ENCODE data around the gene SLC12A7. TPM values are rescaled to one million over a fixed set of nuclear protein-coding genes. Genes with fewer than 3 reads are reported as not detected.

SLC12A7 gene
- total and polyA plus RNA-seq, 10 donors: 8.6 to 120 (median 52.3) TPM

GRCh38 chr5:1115123-1115815, 3.4 kb upstream of the SLC12A7 start:
- H3K27ac ChIP-seq: no peak overlapping the region
- intact Hi-C loops (cut with DNase I; ENCODE audit: low total_unique reads): no loop called here
- peaks cover 4 to 38% (median 24%) of the 10 kb centered on the region in 6 donors for H3K4me1 ChIP-seq
- DNase-seq: no peak
- no peaks in the 10 kb centered on the region for H3K36me3 ChIP-seq
- H3K27me3 ChIP-seq (replicated peaks in 1 of 7): peaks cover 0 to 37% (median 0%) of the 10 kb centered on the region in 7 donors
- TF ChIP-seq POLR2AphosphoS5 (IDR thresholded peaks at IDR 0.05) (no peak), CTCF (IDR thresholded peaks at IDR 0.05 in 8 of 11, conservative IDR thresholded peaks at IDR 0.05 in 3 of 11) (no peak), POLR2A (IDR thresholded peaks at IDR 0.05) (no peak)
- WGBS, 5 donors: 87 to 91% (median 88%) methylated on average over 21 to 23 of the region's 23 CpGs
- no peak overlapping the region for H3K4me3 ChIP-seq
- H3K9me3 ChIP-seq: no peaks in the 10 kb centered on the region

- H3K4me1 ChIP-seq: peaks cover 10 to 45% (median 35%) of the 10 kb centered on the region in 6 donors
- peaks cover 0 to 49% (median 0%) of the 10 kb centered on the region in 7 donors for H3K27me3 ChIP-seq (replicated peaks in 1 of 7)
- DNase-seq: no peak
- intact Hi-C loops (cut with DNase I; ENCODE audit: low total_unique reads): no loop called here
- 75 to 91% (median 85%) methylated on average over 16 to 19 of the region's 19 CpGs for WGBS, 5 donors
- no peak overlapping the region for H3K4me3 ChIP-seq
- H3K9me3 ChIP-seq: no peaks in the 10 kb centered on the region
- TF ChIP-seq POLR2A (IDR thresholded peaks at IDR 0.05) (no peak), CTCF (IDR thresholded peaks at IDR 0.05 in 8 of 11, conservative IDR thresholded peaks at IDR 0.05 in 3 of 11) (no peak), POLR2AphosphoS5 (IDR thresholded peaks at IDR 0.05) (no peak)
- no peaks in the 10 kb centered on the region for H3K36me3 ChIP-seq
- H3K27ac ChIP-seq: no peak overlapping the region
These were observed 2.1 kb upstream of the SLC12A7 start for GRCh38 chr5:1113805-1114586.

- 81 to 100% (median 87%) methylated on average over 2 to 5 of the region's 5 CpGs for WGBS, 5 donors
- H3K4me1 ChIP-seq: peaks cover 6 to 45% (median 37%) of the 10 kb centered on the region in 6 donors
- intact Hi-C loops (cut with DNase I; ENCODE audit: low total_unique reads): no loop called here
- H3K9me3 ChIP-seq: no peaks in the 10 kb centered on the region
- H3K27ac ChIP-seq: no peak overlapping the region
- H3K27me3 ChIP-seq (replicated peaks in 1 of 7): peaks cover 0 to 56% (median 0%) of the 10 kb centered on the region in 7 donors
- H3K4me3 ChIP-seq: no peak overlapping the region
- TF ChIP-seq POLR2A (IDR thresholded peaks at IDR 0.05) (no peak), POLR2AphosphoS5 (IDR thresholded peaks at IDR 0.05) (no peak), CTCF (IDR thresholded peaks at IDR 0.05 in 8 of 11, conservative IDR thresholded peaks at IDR 0.05 in 3 of 11) (no peak)
- H3K36me3 ChIP-seq: no peaks in the 10 kb centered on the region
- DNase-seq: no peak
These were observed 1.4 kb upstream of the SLC12A7 start for GRCh38 chr5:1113332-1113690.

All from spleen (tissue), 11 donors.